HepG2 (cell line): Measurements from ENCODE around the gene NPAS2. TPM values are rescaled to one million over a fixed set of nuclear protein-coding genes. Genes with fewer than 3 reads are reported as not detected.

Experiments used
- ATAC-seq: fragments of 200-7000 bp; cut with Tn5 transposase; 3 replicates; pipeline ENCODE4 v1.9.1; 2020; ENCODE audit warnings: mild to moderate bottlenecking, moderate library complexity
- BruUV-seq: library from RNA; stranded (reverse); fragments of 400-500 nt; replicated peaks from 2 replicates; lab custom pipeline; 2021; lab: Mats Ljungman, UMichigan
- CTCF ChIA-PET: fragments of 300-600 bp; formaldehyde crosslinking; extraction: SDS; loops from one replicate; lab custom pipeline; 2021; ENCODE audit warnings: low total read pairs, inconsistent platforms, low intra/inter-chr PET ratio; lab: Yijun Ruan, JAX
- POLR2A ChIA-PET: fragments of 350-600 bp; sonication (Branson Sonifier 250); formaldehyde crosslinking; loops from one replicate; lab custom pipeline; 2020; ENCODE audit warnings: antibody characterized with exemption, inconsistent platforms; lab: Yijun Ruan, JAX
- DNase-seq: peaks from one replicate; pipeline ENCODE4 v3.0.0-alpha.2; 2015; ENCODE audit warnings: low spot score
- FAIRE-seq: peaks from 3 replicates; lab custom pipeline; 2011; peaks lifted over from hg19 to GRCh38; lab: Jason Lieb, UNC
- H2AFZ ChIP-seq: one replicate; pipeline ENCODE4 v1.6.1; 2011; ENCODE audit warnings: low read length, inconsistent platforms
- H3K27ac ChIP-seq: fragments of 300-600 bp; 3 replicates; pipeline ENCODE4 v1.8.0; 2011; ENCODE audit warnings: mixed run types, mild to moderate bottlenecking, mixed read lengths, low read length, inconsistent platforms; ENCODE audit not compliant: insufficient read depth; ENCODE audit errors: extremely low read length
- H3K27me3 ChIP-seq, 2 experiments: fragments of 200-600 bp in 1 of 2; 2 replicates in 1 of 2; 3 replicates in 1 of 2; pipeline versions ENCODE4 v1.6.0 to v1.8.0; 2011; ENCODE audit warnings: low read length in 2 of 2, mild to moderate bottlenecking in 2 of 2, moderate library complexity in 2 of 2, inconsistent platforms in 1 of 2; ENCODE audit not compliant: insufficient read depth in 2 of 2, control insufficient read depth in 1 of 2
- H3K36me3 ChIP-seq, 2 experiments: fragments of 200-600 bp in 1 of 2; replicated peaks in 1 of 2; 2 replicates in 1 of 2; 3 replicates in 1 of 2; pipeline versions ENCODE4 v1.5.1 to v1.8.0; 2011; ENCODE audit warnings: low read length in 2 of 2, inconsistent platforms in 1 of 2; ENCODE audit not compliant: insufficient read depth in 2 of 2, control insufficient read depth in 1 of 2
- H3K4me1 ChIP-seq: 2 replicates; pipeline ENCODE4 v1.5.1; 2012; ENCODE audit warnings: low read length, inconsistent platforms; ENCODE audit not compliant: insufficient read depth
- H3K4me2 ChIP-seq: 2 replicates; pipeline ENCODE4 v1.6.0; 2011; ENCODE audit warnings: low read depth, low read length, inconsistent platforms
- H3K4me3 ChIP-seq, 3 experiments: fragments of 200-600 bp in 1 of 3; sonication (generic), shearing (Covaris generic) in 1 of 3; replicated peaks in 1 of 3; 2 replicates each; pipeline ENCODE4 v1.5.1; 2011 to 2016; ENCODE audit warnings: low read length in 3 of 3, inconsistent platforms in 2 of 3, low read depth in 2 of 3, mild to moderate bottlenecking in 2 of 3, control low read depth in 1 of 3, mixed read lengths in 1 of 3; ENCODE audit not compliant: insufficient read depth in 1 of 3
- H3K79me2 ChIP-seq: one replicate; pipeline ENCODE4 v1.6.1; 2011; ENCODE audit warnings: low read length, inconsistent platforms; ENCODE audit not compliant: insufficient read depth
- H3K9ac ChIP-seq: 2 replicates; pipeline ENCODE4 v1.6.0; 2011; ENCODE audit warnings: mild to moderate bottlenecking, low read depth, low read length, inconsistent platforms; ENCODE audit not compliant: insufficient read depth
- H3K9me3 ChIP-seq: 2 replicates; pipeline ENCODE4 v1.5.1; 2012; ENCODE audit warnings: mild to moderate bottlenecking, low read length
- H4K20me1 ChIP-seq: 2 replicates; pipeline ENCODE4 v1.6.0; 2011; ENCODE audit warnings: inconsistent platforms, mild to moderate bottlenecking, low read length, moderate library complexity; ENCODE audit not compliant: insufficient read depth
- AGO2 ChIP-seq: fragments of 200-400 bp; formaldehyde crosslinking; optimal IDR thresholded peaks from 2 replicates; pipeline ENCODE3; 2017; ENCODE audit warnings: mild to moderate bottlenecking, low read depth, low read length, moderate library complexity
- HHEX ChIP-seq: IDR thresholded peaks from 2 replicates; pipeline ENCODE4 v1.6.1; 2016; ENCODE audit warnings: control low read depth
- HMG20B ChIP-seq: conservative IDR thresholded peaks from 2 replicates; pipeline ENCODE4 v1.6.1; 2016; ENCODE audit warnings: missing genetic modification reagents, missing compliant biosample characterization
- PBX2 ChIP-seq: IDR thresholded peaks from 2 replicates; pipeline ENCODE4 v1.6.1; 2016; ENCODE audit warnings: control low read depth
- RBM22 ChIP-seq: fragments of 200-400 bp; formaldehyde crosslinking; optimal IDR thresholded peaks from 2 replicates; pipeline ENCODE3; 2017; ENCODE audit warnings: mild to moderate bottlenecking, low read length, moderate library complexity
- ZBTB21 ChIP-seq: sonication (generic); formaldehyde crosslinking; IDR thresholded peaks from 2 replicates; pipeline ENCODE4 v1.4.0; 2020; ENCODE audit warnings: missing genetic modification reagents
- ZBTB42 ChIP-seq: sonication (generic); formaldehyde crosslinking; IDR thresholded peaks from 2 replicates; pipeline ENCODE4 v1.5.0; 2020; ENCODE audit warnings: mild to moderate bottlenecking, missing genetic modification reagents
- ZNF207 ChIP-seq: fragments of 450-650 bp; IDR thresholded peaks from 2 replicates; pipeline ENCODE4 v1.6.1; 2016; ENCODE audit warnings: antibody characterized with exemption, borderline replicate concordance
- WGBS: methylation state at CpG from one replicate; pipeline ENCODE4 v1.1.6; 2017; ENCODE audit warnings: low lambda C conversion rate; 5-methylcytosine and 5-hydroxymethylcytosine counted together
- in situ Hi-C: cut with HindIII; loops from 2 replicates; pipeline ENCODE4 v1.10.0; 2017; ENCODE audit warnings: low pct_unique_long_range_greater_than_20kb; ENCODE audit not compliant: extremely low pct_ligation_motif_present
- intact Hi-C: fragments of 100-400 bp; cut with micrococcal nuclease; formaldehyde crosslinking; loops from one replicate; pipeline ENCODE4 v1.10.0; 2022; ENCODE audit not compliant: unreplicated experiment
- polyA plus RNA-seq, 8 experiments: library from polyadenylated mRNA; depleted of rRNA in 3 of 8; stranded (reverse) in 7 of 8; unstranded in 1 of 8; fragments of >200 nt; fragmentation: Illumina TruSeq in 4 of 8; extraction: Trizol in 4 of 8; gene quantifications; 2 replicates each; pipeline versions ENCODE4 v1.2.1 to v1.2.3, GENCODE V29; 2011 to 2016; ENCODE audit warnings: low read depth in 4 of 8, missing spikeins in 1 of 8, mixed read lengths in 1 of 8; ENCODE audit not compliant: insufficient read depth in 1 of 8
- total RNA-seq, 5 experiments: library from RNA; depleted of rRNA; stranded (reverse); fragments of >200 nt; fragmentation: Illumina TruSeq; extraction: Trizol; gene quantifications; 2 replicates each; pipeline ENCODE4 v1.2.3, GENCODE V29; 2016; ENCODE audit warnings: low read depth in 1 of 5

The NPAS2 gene
- total and polyA plus RNA-seq, 2 of the 13 experiments (the other 11 are each of a cell fraction or from before 2014, with no cell fraction given) = 14.8 to 37.5 TPM

GRCh38 chr2:100982431-100982861, 162.5 kb downstream of the NPAS2 start:
- H3K27ac ChIP-seq = no peak overlapping the region
- intact Hi-C loops (loop anchor here (10.0 kb wide), 1 partner anchor 88 kb away; no protein-coding TSS in a partner anchor), in situ Hi-C loops (loop anchor here (5.0 kb wide), 1 partner anchor 250 kb away; no protein-coding TSS in a partner anchor)
- no peaks in the 10 kb centered on the region for H4K20me1 ChIP-seq
- H3K27me3 ChIP-seq = no peaks in the 10 kb centered on the region
- no peak overlapping the region for H3K9ac ChIP-seq
- 0 out of 3 replicates have a peak, but pooled peaks have one; percentile 13 for ATAC-seq
- TF ChIP-seq ZNF207 (no peak), PBX2 (CRISPR knock-in tag) (no peak), RBM22 (peak; percentile 56), HHEX (CRISPR knock-in tag) (no peak)
- DNase-seq = no peak
- H2AFZ ChIP-seq = no peak overlapping the region
- peaks cover 10% of the 10 kb centered on the region for H3K4me1 ChIP-seq
- no peak for FAIRE-seq
- H3K36me3 ChIP-seq = peaks cover 34 to 75% of the 10 kb centered on the region in 2 experiments
- no peaks in the 10 kb centered on the region for H3K79me2 ChIP-seq
- CTCF ChIA-PET = interaction anchor here (1.8 to 5.2 kb wide), 2 partner anchors 164 to 375 kb away, joined by 4 to 31 read pairs; no protein-coding TSS in a partner anchor
- no TSS peak for BruUV-seq
- H3K4me2 ChIP-seq = no peak overlapping the region
- no peak overlapping the region for H3K4me3 ChIP-seq
- 96% methylated on average over 7 of the region's 8 CpGs for WGBS
- POLR2A ChIA-PET = no interaction called here
- H3K9me3 ChIP-seq = no peaks in the 10 kb centered on the region

- Histone ChIP-seq H2AFZ (no peak overlapping the region), H3K27me3 (no peaks in the 10 kb centered on the region), H3K27ac (no peak overlapping the region), H3K9me3 (no peaks in the 10 kb centered on the region), H3K36me3 (peaks cover 33 to 74% of the 10 kb centered on the region in 2 experiments), H3K4me1 (peaks cover 10% of the 10 kb centered on the region)
- FAIRE-seq = no peak
- no peak for DNase-seq
- 100% methylated on average over 12 of the region's 12 CpGs for WGBS
- ATAC-seq = no peak
- intact Hi-C loops = loop anchor here (10.0 kb wide), 1 partner anchor 88 kb away; no protein-coding TSS in a partner anchor
- peak; percentile 67 for TF ChIP-seq AGO2
- TF ChIP-seq ZBTB21 = no peak
- TF ChIP-seq ZBTB42 (CRISPR knock-in tag) = no peak
- TF ChIP-seq HMG20B (CRISPR knock-in tag) = no peak
- TF ChIP-seq, all 625 proteins: peak for 1
- POLR2A ChIA-PET = no interaction called here
- BruUV-seq = no TSS peak
- Histone ChIP-seq H3K79me2 (no peaks in the 10 kb centered on the region), H4K20me1 (no peaks in the 10 kb centered on the region), H3K4me2 (no peak overlapping the region), H3K9ac (no peak overlapping the region), H3K4me3 (no peak overlapping the region)
- CTCF ChIA-PET = interaction anchor here (1.8 to 5.2 kb wide), 3 partner anchors 165 to 376 kb away, joined by 4 to 41 read pairs (median 31); no protein-coding TSS in a partner anchor
- in situ Hi-C loops = loop anchor here (5.0 kb wide), 1 partner anchor 251 kb away; no protein-coding TSS in a partner anchor
These were observed 163.3 kb downstream of the NPAS2 start for GRCh38 chr2:100983201-100983600.
